Measurements from ENCODE around the gene DMTF1.

GRCh38 chr7:87187120-87187519 lies 34.9 kb downstream of the DMTF1 start:
- TF ChIP-seq CTCF (IDR thresholded peaks at IDR 0.05; ENCODE audit: insufficient read depth, low read length) (no peak), POLR2AphosphoS5 (IDR thresholded peaks at IDR 0.05; ENCODE audit: low read depth) (no peak), GABPA (IDR thresholded peaks at IDR 0.05; ENCODE audit: low read depth) (no peak)

Measured in HL-60 (cell line).